Bronchial epithelial cell (primary cell): Measurements from ENCODE around the gene SLC25A17. TPM values are rescaled to one million over a fixed set of nuclear protein-coding genes. Genes with fewer than 3 reads are reported as not detected.
"Not testable (repeated sequence)": the region's sequence is repeated elsewhere in the genome, so short reads cannot be mapped to it uniquely, and the experiment has no call there.

ENCODE experiments used
- DNase-seq: peaks from one replicate; pipeline ENCODE4 v3.0.0-alpha.2; 2010; ENCODE audit warnings: low read depth
- FAIRE-seq: peaks from 2 replicates; lab custom pipeline; 2011; peaks lifted over from hg19 to GRCh38; lab: Jason Lieb, UNC
- H3K27me3 ChIP-seq: 2 replicates; pipeline ENCODE4 v1.5.1; 2011; ENCODE audit warnings: low read length; ENCODE audit not compliant: control insufficient read depth, insufficient read depth
- H3K36me3 ChIP-seq: 2 replicates; pipeline ENCODE4 v1.5.1; 2011; ENCODE audit warnings: low read length; ENCODE audit not compliant: control insufficient read depth, insufficient read depth
- H3K4me3 ChIP-seq: 2 replicates; pipeline ENCODE4 v1.5.1; 2011; ENCODE audit warnings: mild to moderate bottlenecking, low read depth, low read length, control low read depth
- CTCF ChIP-seq: IDR thresholded peaks from 2 replicates; pipeline ENCODE4 v1.5.1; 2011; ENCODE audit warnings: mild to moderate bottlenecking, moderate library complexity, low read length, control low read depth, inconsistent platforms; ENCODE audit not compliant: insufficient read depth, severe bottlenecking
- total RNA-seq: library from RNA; depleted of rRNA; stranded (reverse); fragments of >200 nt; gene quantifications from 2 replicates; pipeline ENCODE4 v1.2.1, GENCODE V29; 2014

Gene SLC25A17
- total RNA-seq, 1 donor from 2014 or later = 27.4 TPM

- FAIRE-seq = no peak
- no peaks in the 10 kb centered on the region for H3K36me3 ChIP-seq
- no peaks in the 10 kb centered on the region for H3K27me3 ChIP-seq
- TF ChIP-seq CTCF = no peak
- peak; percentile 39 for DNase-seq
- H3K4me3 ChIP-seq = no peak overlapping the region
Measured at GRCh38 chr22:40797427-40797826, 21.7 kb downstream of the SLC25A17 start.

- FAIRE-seq (no peak), DNase-seq (no peak)
- Histone ChIP-seq H3K4me3 (no peak overlapping the region), H3K27me3 (no peaks in the 10 kb centered on the region), H3K36me3 (peaks cover 2% of the 10 kb centered on the region)
- no peak for TF ChIP-seq CTCF
Measured at GRCh38 chr22:40792451-40792850, 26.7 kb downstream of the SLC25A17 start.

- Histone ChIP-seq H3K36me3 (peaks cover 2% of the 10 kb centered on the region), H3K4me3 (no peak overlapping the region), H3K27me3 (no peaks in the 10 kb centered on the region)
- no peak for DNase-seq
- FAIRE-seq = no peak
- TF ChIP-seq CTCF = no peak
Measured at GRCh38 chr22:40791241-40791640, 27.9 kb downstream of the SLC25A17 start.

GRCh38 chr22:40789131-40789530 is 30.0 kb downstream of the SLC25A17 start:
- FAIRE-seq = no peak

GRCh38 chr22:40782521-40782920 is 36.6 kb downstream of the SLC25A17 start:
- FAIRE-seq (no peak), DNase-seq (peak; percentile 82)
- no peak overlapping the region for H3K4me3 ChIP-seq
- no peaks in the 10 kb centered on the region for H3K36me3 ChIP-seq
- no peak for TF ChIP-seq CTCF
- H3K27me3 ChIP-seq = no peaks in the 10 kb centered on the region

More at GRCh38 chr22:40789131-40789530, 30.0 kb downstream of the SLC25A17 start:
- H3K27me3 ChIP-seq = no peaks in the 10 kb centered on the region
- H3K4me3 ChIP-seq = no peak overlapping the region
- DNase-seq = no peak
- peaks cover 2% of the 10 kb centered on the region for H3K36me3 ChIP-seq
- TF ChIP-seq CTCF = no peak

- not testable (repeated sequence) for H3K27me3 ChIP-seq, DNase-seq, H3K4me3 ChIP-seq, FAIRE-seq, H3K36me3 ChIP-seq
Measured at GRCh38 chr22:40781749-40782148, 37.4 kb downstream of the SLC25A17 start.
